GM12892 (cell line): ENCODE measurements around the gene GPR152.

ENCODE experiments used
- POLR2A ChIP-seq: IDR thresholded peaks from 2 replicates; pipeline ENCODE4 v1.6.1; 2011; ENCODE audit warnings: low read depth, low read length, control low read depth
- POLR2AphosphoS5 ChIP-seq: IDR thresholded peaks from 2 replicates; pipeline ENCODE4 v1.6.1; 2011; ENCODE audit warnings: low read depth, low read length, control low read depth
- TAF1 ChIP-seq: IDR thresholded peaks from 2 replicates; pipeline ENCODE4 v1.6.1; 2011; ENCODE audit warnings: low read depth, mild to moderate bottlenecking, control low read depth, low read length, borderline replicate concordance

DNA sequence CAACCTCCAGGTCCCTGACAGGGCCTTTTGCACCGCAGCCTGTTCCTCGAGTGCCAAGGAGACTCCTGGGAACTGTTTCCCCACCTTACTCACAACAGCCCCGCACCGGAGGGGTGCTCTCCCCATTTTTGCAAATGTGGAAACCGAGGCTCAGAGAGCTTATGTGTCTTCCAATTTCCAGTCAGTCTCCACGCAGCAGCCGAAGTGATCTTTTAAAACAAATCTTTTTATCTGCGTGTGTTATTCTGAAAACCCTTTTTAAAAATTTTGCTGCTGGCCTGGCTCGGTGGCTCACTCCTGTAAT, 16.9 kb upstream of the GPR152 start:
- TF ChIP-seq POLR2A = no peak
- no peak for TF ChIP-seq POLR2AphosphoS5
- TF ChIP-seq TAF1 = no peak
